AG20443 (cell line): ENCODE data around the gene PHACTR2.
"Not testable (repeated sequence)": the region's sequence is repeated elsewhere in the genome, so short reads cannot be mapped to it uniquely, and the experiment has no call there.

Source experiments
- DNase-seq: peaks from one replicate; pipeline ENCODE4 v3.0.0; 2012; ENCODE audit warnings: low spot score, mixed read lengths

Gene PHACTR2

DNA sequence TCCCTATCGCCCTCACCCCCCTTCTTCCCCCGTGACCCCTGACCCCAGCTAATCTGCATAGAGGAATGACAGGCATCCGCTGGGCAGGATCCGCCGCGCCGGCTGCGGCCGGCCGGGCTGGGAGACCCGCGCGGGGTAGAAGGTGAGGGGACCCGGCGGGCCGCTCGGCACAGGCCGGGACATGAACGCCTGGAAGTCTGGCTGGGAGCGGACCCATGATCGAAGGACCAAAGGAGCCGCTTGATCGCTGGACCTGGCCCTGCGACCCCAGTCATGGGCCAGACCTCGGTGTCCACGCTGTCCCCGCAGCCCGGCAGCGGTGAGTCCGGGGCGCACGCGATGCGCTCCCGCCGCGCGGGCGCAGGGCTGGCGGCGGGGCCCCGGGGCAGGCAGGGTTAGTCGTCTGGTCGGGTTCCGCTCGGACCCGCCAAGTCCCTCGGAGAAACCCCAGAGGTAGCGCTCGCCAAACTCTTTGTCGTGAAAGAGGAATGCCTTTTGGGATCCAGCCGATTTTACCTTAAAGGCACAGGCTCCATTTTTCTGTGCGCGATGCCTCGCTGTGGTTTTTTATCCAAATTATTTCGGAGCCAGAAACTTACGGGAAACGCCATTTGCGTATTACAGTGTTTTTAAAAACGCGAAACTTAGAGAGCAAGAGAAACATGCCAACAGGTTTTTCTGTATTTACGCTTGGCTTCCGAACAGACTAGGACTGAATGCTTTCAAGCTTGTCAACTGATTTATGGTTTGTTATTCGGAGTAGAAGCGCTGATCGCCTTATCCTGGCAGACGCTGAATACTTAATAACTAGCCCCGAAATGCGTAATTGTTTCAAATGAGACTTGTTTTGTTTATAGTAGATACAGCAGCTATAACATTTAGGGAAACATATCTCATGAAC, at the start of gene PHACTR2:
Gene PHACTR2 (plus strand): TSS at position 75 of the 901 bp plus-strand sequence. CDS start 199 bp downstream, at position 274.
- DNase-seq, result peak; percentile 81

DNA sequence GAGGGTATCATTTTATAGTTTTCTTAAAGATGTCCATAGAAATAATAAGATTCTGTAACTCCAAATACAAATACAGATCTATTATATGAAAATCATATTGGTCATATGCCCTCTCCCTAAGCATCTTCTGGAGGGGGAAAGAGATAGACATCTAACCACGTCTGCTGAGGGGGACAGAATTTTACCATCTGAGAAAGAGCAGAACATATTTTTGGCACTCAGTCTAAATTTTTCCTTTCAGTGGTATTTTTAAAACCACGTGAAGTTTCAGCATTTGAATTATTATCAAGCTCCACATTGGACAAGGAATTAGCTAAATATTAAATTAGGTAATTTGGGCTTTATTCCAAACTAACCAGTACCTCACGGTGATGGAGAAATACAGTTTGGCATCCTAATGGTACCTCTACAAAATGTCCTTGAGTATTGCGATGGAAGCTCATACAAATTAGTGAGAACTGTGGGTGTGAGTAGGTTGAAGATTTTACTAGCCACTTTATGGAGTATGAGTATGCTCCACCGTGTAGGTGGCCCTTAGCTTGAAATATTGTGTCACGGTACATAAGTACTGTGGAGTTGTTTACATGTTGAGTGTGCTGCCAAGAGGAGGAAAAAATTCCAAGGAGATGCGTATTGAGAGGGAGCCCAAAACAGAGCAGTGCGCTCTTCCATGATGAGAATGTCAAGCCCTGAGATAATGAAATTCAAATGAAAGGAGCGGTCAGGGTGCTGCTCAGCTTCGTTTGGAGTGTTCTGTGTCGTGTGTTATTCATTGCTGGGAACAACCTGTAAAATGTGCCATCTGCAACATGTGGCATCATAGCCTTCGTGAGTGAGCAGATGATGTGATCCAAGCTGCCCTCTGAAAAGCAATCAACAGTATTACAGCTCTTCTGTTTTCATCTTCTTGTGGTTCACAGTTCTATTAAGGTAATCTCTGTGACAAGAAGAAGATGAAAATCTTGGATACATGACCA, 48.4 kb upstream of the PHACTR2 start:
- DNase-seq, result peak; percentile 39

DNA sequence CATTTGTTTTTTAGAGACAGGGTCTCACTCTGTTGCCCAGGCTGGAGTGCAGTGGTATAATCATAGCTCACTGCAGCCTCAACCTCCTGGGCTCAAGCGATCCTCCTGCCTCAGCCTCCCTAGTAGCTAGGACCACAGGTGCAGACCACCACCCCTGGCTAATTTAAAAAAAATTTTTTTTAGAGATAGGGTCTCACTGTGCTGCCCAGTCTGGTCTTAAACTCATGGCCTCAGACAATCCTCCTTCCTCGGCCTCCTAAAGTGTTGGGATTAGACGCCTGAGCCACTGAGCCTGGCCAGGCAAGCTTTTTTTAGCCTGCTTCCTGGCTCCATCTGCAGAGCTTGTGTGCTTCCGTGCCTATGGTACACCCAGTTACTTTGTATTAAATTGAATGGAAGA, 46.6 kb upstream of the PHACTR2 start:
- DNase-seq, result not testable (repeated sequence)

GRCh38 chr6:143632894-143633293, 44.9 kb upstream of the PHACTR2 start:
- DNase-seq, result no peak

DNA sequence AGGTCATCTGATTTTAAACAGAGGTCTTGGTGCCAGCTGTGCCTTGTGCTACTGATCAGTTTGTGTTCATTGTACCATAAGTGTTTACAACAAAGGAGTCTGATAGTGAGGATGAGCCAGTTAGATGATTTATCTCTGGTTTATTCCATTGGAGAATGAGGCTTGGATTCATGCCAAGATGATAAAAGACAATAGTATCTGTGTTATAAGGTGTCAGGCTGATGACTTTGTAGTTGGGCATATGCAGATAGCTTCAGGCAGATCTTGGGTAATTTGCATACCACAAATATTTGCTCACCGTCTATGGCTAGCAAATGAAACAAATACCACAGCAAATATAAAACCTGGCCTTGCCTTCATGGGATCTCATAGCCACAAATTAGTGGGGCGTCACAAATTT, 43.3 kb upstream of the PHACTR2 start:
- DNase-seq, result peak; percentile 32

DNA sequence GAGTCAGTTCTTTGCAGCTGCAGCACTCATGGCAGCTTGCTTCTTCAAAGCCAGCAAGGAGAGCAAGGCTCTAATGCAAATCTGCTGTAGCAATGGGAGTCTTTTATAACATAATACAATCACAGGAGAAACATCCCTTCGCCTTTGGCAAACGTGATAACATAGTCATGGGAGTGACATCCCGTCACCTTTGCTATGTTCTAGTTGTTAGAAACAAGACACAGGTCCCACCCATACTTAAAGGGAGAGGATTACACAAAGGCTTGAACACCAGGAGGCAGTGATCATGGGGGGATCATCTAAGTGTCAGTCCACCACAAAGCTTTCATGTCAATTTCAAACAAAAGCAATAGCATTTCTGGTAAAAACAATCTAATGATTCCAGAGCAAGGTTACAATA, 40.1 kb upstream of the PHACTR2 start:
- DNase-seq, result no peak

- DNase-seq, result no peak
Observed at GRCh38 chr6:143642403-143642802, 35.4 kb upstream of the PHACTR2 start.

DNA sequence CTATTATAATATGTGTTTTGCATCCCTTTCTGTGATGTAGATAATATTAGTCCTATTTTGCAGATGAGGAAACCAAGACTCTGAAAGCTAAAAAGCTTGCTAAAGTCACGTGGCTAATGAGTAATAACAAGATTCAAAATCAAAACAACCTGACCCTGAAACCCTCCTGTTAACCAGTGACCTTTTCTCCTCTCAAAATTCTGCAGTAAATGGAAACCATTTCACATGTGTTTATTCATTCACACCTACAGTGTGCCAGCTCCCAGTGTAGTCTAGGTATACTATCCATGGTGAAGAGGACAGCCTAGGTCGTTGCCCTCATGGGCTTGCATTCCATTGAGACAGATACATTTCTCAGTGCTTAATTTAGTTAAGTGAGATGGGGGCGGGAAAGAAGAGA, 30.6 kb upstream of the PHACTR2 start:
- no peak for DNase-seq

GRCh38 chr6:143647732-143648131, 30.0 kb upstream of the PHACTR2 start:
- no peak for DNase-seq

GRCh38 chr6:143649319-143649718, 28.4 kb upstream of the PHACTR2 start:
- DNase-seq, result not testable (repeated sequence)

DNA sequence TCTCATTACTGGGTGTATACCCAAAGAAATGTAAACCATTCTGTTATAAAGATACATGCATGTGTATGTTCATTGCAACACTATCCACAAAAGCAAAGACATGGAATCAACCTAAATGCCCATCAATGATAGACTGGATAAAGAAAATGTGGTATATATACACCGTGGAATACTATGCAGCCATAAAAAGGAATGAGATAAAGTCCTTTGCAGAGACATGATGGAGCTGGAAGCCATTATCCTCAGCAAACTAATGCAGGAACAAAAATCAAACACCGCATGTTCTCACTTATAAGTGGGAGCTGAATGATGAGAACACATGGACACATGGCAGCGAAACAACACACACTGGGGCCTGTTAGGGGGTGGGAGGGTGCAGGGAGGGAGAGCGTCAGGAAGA, 26.4 kb upstream of the PHACTR2 start:
- DNase-seq, result not testable (repeated sequence)

DNA sequence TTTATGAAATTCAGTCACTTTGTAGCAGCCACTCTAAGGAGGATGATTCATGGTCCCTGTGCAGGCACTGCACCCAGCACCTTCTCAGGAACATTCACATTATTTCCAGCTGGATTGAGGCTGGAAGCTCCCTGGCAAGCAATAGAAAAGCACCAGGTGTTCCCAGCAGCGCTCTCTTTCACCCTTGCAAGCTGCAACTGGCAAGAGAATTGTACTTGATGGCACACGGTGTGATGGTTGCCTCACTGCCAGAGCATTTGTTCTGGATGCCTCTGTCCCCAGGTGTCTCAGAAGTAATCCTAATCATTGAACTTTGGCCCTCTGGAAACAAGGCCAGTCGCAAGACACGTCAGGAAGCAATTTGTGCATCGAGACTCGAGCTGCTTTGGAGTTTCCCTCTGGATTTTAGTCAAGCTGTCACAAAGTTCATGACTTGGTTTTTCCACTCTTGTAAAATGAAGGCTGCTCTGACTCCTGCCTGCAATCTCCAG, 24.9 kb upstream of the PHACTR2 start:
- no peak for DNase-seq

- DNase-seq, result no peak
Observed at GRCh38 chr6:143655541-143655940, 22.2 kb upstream of the PHACTR2 start.

- DNase-seq, result no peak
Observed at GRCh38 chr6:143656026-143656425, 21.7 kb upstream of the PHACTR2 start.

GRCh38 chr6:143657809-143658208, 20.0 kb upstream of the PHACTR2 start:
- DNase-seq, result no peak

DNA sequence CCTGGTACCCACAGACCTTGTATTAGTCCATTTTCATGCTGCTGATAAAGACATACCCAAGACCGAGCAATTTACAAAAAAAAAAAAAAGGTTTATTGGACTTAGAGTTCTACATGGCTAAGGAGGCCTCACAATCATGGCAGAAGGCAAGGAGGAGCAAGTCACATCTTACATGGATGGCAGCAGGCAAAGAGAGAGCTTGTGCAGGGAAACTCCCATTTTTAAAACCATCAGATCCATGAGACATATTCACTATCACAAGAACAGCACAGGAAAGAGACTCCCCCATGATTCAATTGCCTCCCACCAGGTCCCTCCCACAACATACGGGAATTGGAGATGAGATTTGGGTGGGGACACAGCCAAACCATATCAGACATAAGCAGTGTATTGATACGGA, 17.6 kb upstream of the PHACTR2 start:
- DNase-seq, result not testable (repeated sequence)

- DNase-seq, result no peak
Observed at GRCh38 chr6:143664171-143664570, 13.6 kb upstream of the PHACTR2 start.

- not testable (repeated sequence) for DNase-seq
Observed at GRCh38 chr6:143666007-143666406, 11.8 kb upstream of the PHACTR2 start.

GRCh38 chr6:143669483-143669882, 8.3 kb upstream of the PHACTR2 start:
- DNase-seq, result not testable (repeated sequence)

- peak; percentile 81 for DNase-seq
Observed at GRCh38 chr6:143673669-143674068, 4.1 kb upstream of the PHACTR2 start.

GRCh38 chr6:143674483-143675381, 3.0 kb upstream of the PHACTR2 start:
- peak; percentile 23 for DNase-seq
